ENCODE measurements around the gene DLG2.

DLG2 gene

DNA sequence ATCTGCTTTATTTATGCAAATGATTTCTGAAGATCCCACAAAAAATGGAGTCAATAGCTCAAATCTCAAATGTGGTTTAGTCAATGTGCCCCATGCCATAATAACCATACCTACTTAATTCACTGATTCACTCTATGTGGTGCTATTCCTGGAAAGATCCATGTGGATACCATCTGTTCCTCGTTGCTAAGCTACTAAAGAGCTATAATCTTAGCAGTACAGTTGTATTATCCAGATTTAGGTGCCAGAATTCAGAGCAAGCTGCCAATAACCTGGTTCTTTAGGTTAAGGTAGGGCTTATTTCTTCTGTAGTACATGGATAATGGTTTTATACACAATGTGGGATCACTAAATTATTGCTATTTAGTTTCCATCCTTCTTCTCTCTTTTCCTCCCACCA is 1366.3 kb downstream of the DLG2 start:
- in situ Hi-C loops (cut with MboI; ENCODE audit: low sequenced_read_pairs, unreplicated experiment), result loop anchor here (25.0 kb wide), 1 partner anchor 424 kb away; no protein-coding TSS in a partner anchor
- TF ChIP-seq, protein P1, sequence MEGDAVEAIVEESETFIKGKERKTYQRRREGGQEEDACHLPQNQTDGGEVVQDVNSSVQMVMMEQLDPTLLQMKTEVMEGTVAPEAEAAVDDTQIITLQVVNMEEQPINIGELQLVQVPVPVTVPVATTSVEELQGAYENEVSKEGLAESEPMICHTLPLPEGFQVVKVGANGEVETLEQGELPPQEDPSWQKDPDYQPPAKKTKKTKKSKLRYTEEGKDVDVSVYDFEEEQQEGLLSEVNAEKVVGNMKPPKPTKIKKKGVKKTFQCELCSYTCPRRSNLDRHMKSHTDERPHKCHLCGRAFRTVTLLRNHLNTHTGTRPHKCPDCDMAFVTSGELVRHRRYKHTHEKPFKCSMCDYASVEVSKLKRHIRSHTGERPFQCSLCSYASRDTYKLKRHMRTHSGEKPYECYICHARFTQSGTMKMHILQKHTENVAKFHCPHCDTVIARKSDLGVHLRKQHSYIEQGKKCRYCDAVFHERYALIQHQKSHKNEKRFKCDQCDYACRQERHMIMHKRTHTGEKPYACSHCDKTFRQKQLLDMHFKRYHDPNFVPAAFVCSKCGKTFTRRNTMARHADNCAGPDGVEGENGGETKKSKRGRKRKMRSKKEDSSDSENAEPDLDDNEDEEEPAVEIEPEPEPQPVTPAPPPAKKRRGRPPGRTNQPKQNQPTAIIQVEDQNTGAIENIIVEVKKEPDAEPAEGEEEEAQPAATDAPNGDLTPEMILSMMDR (IDR thresholded peaks at IDR 0.05; ENCODE audit: borderline replicate concordance, control extremely low read depth, extremely low read depth, insufficient read depth, missing control alignments), result no peak
- DNase-seq (ENCODE audit: low spot score), result no peak

DNA sequence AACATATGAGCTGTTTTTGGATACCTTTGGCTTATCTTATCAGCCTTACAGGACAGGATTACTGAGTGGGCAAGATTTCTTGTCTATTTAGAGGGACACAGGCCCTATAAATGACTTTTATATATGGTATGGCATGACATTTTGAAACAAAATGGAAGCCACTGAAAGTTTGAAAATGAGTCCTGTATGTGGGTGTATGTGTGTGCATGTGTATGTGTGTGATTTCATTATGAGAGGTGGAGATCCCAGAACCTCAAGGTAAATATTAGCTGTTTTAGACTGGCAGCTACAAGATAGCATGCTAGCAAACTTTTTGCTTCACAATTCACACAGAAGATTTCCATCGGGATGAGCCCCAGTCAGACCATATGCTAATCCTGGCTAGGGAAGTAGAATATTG is 1370.5 kb downstream of the DLG2 start:
- in situ Hi-C loops (cut with MboI; ENCODE audit: low sequenced_read_pairs, unreplicated experiment), result loop anchor here (25.0 kb wide), 1 partner anchor 419 kb away; no protein-coding TSS in a partner anchor
- TF ChIP-seq, protein P1 (IDR thresholded peaks at IDR 0.05; ENCODE audit: borderline replicate concordance, control extremely low read depth, extremely low read depth, insufficient read depth, missing control alignments), result no peak
- no peak for DNase-seq (ENCODE audit: low spot score)

DNA sequence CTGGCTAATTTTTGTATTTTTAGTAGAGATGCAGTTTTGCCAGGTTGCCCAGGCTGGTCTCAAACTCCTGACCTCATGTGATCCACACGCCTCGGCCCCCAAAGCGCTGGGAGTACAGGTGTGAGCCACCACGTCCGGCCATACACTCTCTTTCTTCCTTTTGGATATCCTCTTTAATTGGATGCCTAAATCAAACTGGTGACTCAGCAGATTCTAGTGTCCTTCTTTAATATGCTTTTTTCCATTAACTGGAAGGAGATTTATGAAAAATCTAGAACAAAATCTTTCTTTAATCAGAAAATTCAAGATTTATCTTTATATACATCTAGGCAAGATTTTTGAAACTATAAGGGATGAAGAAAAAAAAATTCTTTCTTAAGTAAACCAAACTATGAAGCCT is 1371.7 kb downstream of the DLG2 start:
- in situ Hi-C loops (cut with MboI; ENCODE audit: low sequenced_read_pairs, unreplicated experiment), result loop anchor here (25.0 kb wide), 1 partner anchor 418 kb away; no protein-coding TSS in a partner anchor
- TF ChIP-seq, protein P1 (IDR thresholded peaks at IDR 0.05; ENCODE audit: borderline replicate concordance, control extremely low read depth, extremely low read depth, insufficient read depth, missing control alignments), result no peak
- DNase-seq (ENCODE audit: low spot score), result no peak

DNA sequence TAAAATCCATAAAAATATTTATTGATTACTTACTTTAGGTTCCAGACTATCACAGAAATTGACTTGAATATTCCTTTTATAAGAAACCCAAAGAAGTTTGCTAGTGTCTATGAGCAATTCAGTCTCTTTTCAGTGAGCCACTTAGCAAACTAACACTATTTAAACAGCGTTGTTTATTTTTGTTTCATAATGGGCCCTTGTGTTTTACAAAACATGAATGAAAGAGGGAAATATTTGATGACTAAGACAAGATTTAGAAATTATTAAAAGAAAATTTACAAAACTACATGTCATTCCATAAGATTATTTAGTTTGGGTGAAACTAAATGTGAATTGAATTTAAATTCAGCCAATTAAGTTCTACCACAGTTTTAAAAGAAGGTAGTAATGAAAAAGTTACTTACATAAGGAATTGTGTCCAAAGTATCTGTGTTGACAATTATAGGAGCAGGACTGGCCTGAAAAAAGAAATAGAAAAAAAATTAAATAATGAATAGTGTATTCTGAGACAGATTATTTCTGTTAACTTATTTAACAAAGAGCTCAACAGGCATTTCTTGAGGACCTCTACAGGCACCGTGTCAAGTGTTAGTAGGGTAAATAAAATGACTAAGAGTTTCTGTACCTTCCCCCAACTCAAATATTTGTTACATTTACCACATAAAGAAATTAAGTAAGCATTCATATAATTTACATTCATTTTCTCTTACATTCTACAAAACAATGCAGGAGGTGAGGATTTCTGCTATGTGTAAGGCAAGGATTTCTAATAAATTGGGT is 1376.1 kb downstream of the DLG2 start:
- DNase-seq (ENCODE audit: low spot score), result no peak
- TF ChIP-seq, protein P1 (IDR thresholded peaks at IDR 0.05; ENCODE audit: borderline replicate concordance, control extremely low read depth, extremely low read depth, insufficient read depth, missing control alignments), result no peak
- in situ Hi-C loops (cut with MboI; ENCODE audit: low sequenced_read_pairs, unreplicated experiment), result loop anchor here (25.0 kb wide), 1 partner anchor 414 kb away; no protein-coding TSS in a partner anchor

DNA sequence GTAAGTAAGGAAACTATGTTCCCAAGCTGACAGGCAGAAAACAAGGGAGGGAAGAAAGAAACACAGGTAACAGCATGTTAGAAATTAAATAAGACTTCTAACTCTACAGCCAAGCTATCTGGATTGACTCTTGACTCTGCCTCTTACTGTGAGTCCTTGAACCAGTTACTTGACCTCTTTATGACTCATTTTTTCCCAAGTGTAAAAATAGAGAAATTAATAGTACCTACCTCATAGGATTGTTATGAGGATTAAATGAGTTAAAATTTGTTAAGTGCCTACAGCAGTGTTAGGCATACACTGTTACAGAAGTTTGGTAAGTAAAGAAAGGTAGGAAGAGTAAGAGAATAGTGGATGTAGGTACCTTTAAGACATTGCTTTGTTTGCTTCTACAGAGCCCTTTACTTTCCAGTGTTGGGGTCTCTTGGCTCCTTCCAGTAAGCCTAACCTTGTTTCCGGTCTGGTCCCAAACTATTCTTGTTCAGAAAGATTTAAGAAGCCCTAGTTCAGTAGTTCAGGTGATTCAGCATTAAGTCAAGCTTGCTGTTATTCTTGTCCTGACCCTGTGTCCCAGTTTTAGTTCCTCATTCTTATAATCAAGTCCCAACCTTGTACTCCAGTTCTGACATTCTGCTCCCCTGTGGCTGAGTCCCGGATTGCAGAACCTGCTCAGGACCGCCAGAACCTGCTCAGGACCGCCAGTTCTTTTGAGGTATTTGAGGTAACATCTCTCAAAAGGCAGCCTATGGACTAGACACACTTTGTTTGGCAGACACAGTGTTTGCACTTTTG is 1377.6 kb downstream of the DLG2 start:
- TF ChIP-seq, protein P1 (IDR thresholded peaks at IDR 0.05; ENCODE audit: borderline replicate concordance, control extremely low read depth, extremely low read depth, insufficient read depth, missing control alignments), result no peak
- in situ Hi-C loops (cut with MboI; ENCODE audit: low sequenced_read_pairs, unreplicated experiment), result loop anchor here (25.0 kb wide), 1 partner anchor 412 kb away; no protein-coding TSS in a partner anchor
- no peak for DNase-seq (ENCODE audit: low spot score)

DNA sequence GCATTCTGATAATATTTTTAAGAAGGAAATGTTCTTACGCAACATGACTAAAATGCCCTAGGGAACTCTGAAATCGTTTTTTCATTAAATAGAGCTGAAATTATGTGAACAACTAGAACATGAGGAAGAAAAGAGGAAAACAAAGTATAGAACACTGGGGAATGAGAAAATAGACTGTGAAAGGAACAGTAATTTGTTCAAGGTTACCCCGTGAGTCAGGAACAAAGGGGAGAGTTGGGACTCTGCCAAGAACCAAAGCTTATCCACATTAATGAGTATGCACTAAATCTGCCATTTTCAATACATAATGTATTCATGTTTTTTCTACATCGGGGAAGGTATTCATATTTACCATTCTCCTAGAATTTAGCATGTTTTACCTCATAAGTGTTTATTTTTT is 1379.2 kb downstream of the DLG2 start:
- TF ChIP-seq, protein P1 (IDR thresholded peaks at IDR 0.05; ENCODE audit: borderline replicate concordance, control extremely low read depth, extremely low read depth, insufficient read depth, missing control alignments), result no peak
- in situ Hi-C loops (cut with MboI; ENCODE audit: low sequenced_read_pairs, unreplicated experiment), result no loop called here
- no peak for DNase-seq (ENCODE audit: low spot score)
